HepG2 (cell line): ENCODE measurements around the gene RHOD. TPM values are rescaled to one million over a fixed set of nuclear protein-coding genes. Genes with fewer than 3 reads are reported as not detected.
A peak's percentile ranks its signal among the peaks of the same experiment; 100 is the strongest.

Experiments
- ATAC-seq: fragments of 200-7000 bp; cut with Tn5 transposase; 3 replicates; pipeline ENCODE4 v1.9.1; 2020; ENCODE audit warnings: mild to moderate bottlenecking, moderate library complexity
- BruUV-seq: library from RNA; stranded (reverse); fragments of 400-500 nt; replicated peaks from 2 replicates; lab custom pipeline; 2021; lab: Mats Ljungman, UMichigan
- CTCF ChIA-PET: fragments of 300-600 bp; formaldehyde crosslinking; extraction: SDS; loops from one replicate; lab custom pipeline; 2021; ENCODE audit warnings: low total read pairs, inconsistent platforms, low intra/inter-chr PET ratio; lab: Yijun Ruan, JAX
- POLR2A ChIA-PET: fragments of 350-600 bp; sonication (Branson Sonifier 250); formaldehyde crosslinking; loops from one replicate; lab custom pipeline; 2020; ENCODE audit warnings: antibody characterized with exemption, inconsistent platforms; lab: Yijun Ruan, JAX
- DNase-seq: peaks from one replicate; pipeline ENCODE4 v3.0.0-alpha.2; 2015; ENCODE audit warnings: low spot score
- FAIRE-seq: peaks from 3 replicates; lab custom pipeline; 2011; peaks lifted over from hg19 to GRCh38; lab: Jason Lieb, UNC
- H2AFZ ChIP-seq: one replicate; pipeline ENCODE4 v1.6.1; 2011; ENCODE audit warnings: low read length, inconsistent platforms
- H3K27ac ChIP-seq: fragments of 300-600 bp; 3 replicates; pipeline ENCODE4 v1.8.0; 2011; ENCODE audit warnings: mixed run types, mild to moderate bottlenecking, mixed read lengths, low read length, inconsistent platforms; ENCODE audit not compliant: insufficient read depth; ENCODE audit errors: extremely low read length
- H3K27me3 ChIP-seq, 2 experiments: fragments of 200-600 bp in 1 of 2; 2 replicates in 1 of 2; 3 replicates in 1 of 2; pipeline versions ENCODE4 v1.6.0 to v1.8.0; 2011; ENCODE audit warnings: low read length in 2 of 2, mild to moderate bottlenecking in 2 of 2, moderate library complexity in 2 of 2, inconsistent platforms in 1 of 2; ENCODE audit not compliant: insufficient read depth in 2 of 2, control insufficient read depth in 1 of 2
- H3K36me3 ChIP-seq, 2 experiments: fragments of 200-600 bp in 1 of 2; replicated peaks in 1 of 2; 2 replicates in 1 of 2; 3 replicates in 1 of 2; pipeline versions ENCODE4 v1.5.1 to v1.8.0; 2011; ENCODE audit warnings: low read length in 2 of 2, inconsistent platforms in 1 of 2; ENCODE audit not compliant: insufficient read depth in 2 of 2, control insufficient read depth in 1 of 2
- H3K4me1 ChIP-seq: 2 replicates; pipeline ENCODE4 v1.5.1; 2012; ENCODE audit warnings: low read length, inconsistent platforms; ENCODE audit not compliant: insufficient read depth
- H3K4me2 ChIP-seq: 2 replicates; pipeline ENCODE4 v1.6.0; 2011; ENCODE audit warnings: low read depth, low read length, inconsistent platforms
- H3K4me3 ChIP-seq, 3 experiments: fragments of 200-600 bp in 1 of 3; sonication (generic), shearing (Covaris generic) in 1 of 3; replicated peaks in 1 of 3; 2 replicates each; pipeline ENCODE4 v1.5.1; 2011 to 2016; ENCODE audit warnings: low read length in 3 of 3, inconsistent platforms in 2 of 3, low read depth in 2 of 3, mild to moderate bottlenecking in 2 of 3, control low read depth in 1 of 3, mixed read lengths in 1 of 3; ENCODE audit not compliant: insufficient read depth in 1 of 3
- H3K79me2 ChIP-seq: one replicate; pipeline ENCODE4 v1.6.1; 2011; ENCODE audit warnings: low read length, inconsistent platforms; ENCODE audit not compliant: insufficient read depth
- H3K9ac ChIP-seq: 2 replicates; pipeline ENCODE4 v1.6.0; 2011; ENCODE audit warnings: mild to moderate bottlenecking, low read depth, low read length, inconsistent platforms; ENCODE audit not compliant: insufficient read depth
- H3K9me3 ChIP-seq: 2 replicates; pipeline ENCODE4 v1.5.1; 2012; ENCODE audit warnings: mild to moderate bottlenecking, low read length
- H4K20me1 ChIP-seq: 2 replicates; pipeline ENCODE4 v1.6.0; 2011; ENCODE audit warnings: inconsistent platforms, mild to moderate bottlenecking, low read length, moderate library complexity; ENCODE audit not compliant: insufficient read depth
- BRCA1 ChIP-seq: sonication (generic); formaldehyde crosslinking; IDR thresholded peaks from 2 replicates; pipeline ENCODE4 v1.4.0; 2020; ENCODE audit warnings: missing genetic modification reagents
- HMGA1 ChIP-seq: sonication (generic); formaldehyde crosslinking; conservative IDR thresholded peaks from 2 replicates; pipeline ENCODE4 v1.4.0; 2020; ENCODE audit warnings: missing genetic modification reagents
- HNRNPL ChIP-seq: fragments of 200-400 bp; formaldehyde crosslinking; IDR thresholded peaks from 2 replicates; pipeline ENCODE4 v1.6.1; 2017; ENCODE audit warnings: mild to moderate bottlenecking, low read depth, low read length
- JUND ChIP-seq: sonication (generic); formaldehyde crosslinking; IDR thresholded peaks from 2 replicates; pipeline ENCODE4 v1.8.0; 2022; ENCODE audit warnings: mild to moderate bottlenecking, missing genetic modification reagents
- KDM3A ChIP-seq: IDR thresholded peaks from 2 replicates; pipeline ENCODE4 v1.6.1; 2018; ENCODE audit warnings: low read depth, missing compliant biosample characterization
- TP53 ChIP-seq: sonication (generic); formaldehyde crosslinking; conservative IDR thresholded peaks from 2 replicates; pipeline ENCODE4 v1.4.0; 2020; ENCODE audit warnings: missing genetic modification reagents
- ZBTB44 ChIP-seq: sonication (generic); formaldehyde crosslinking; IDR thresholded peaks from 2 replicates; pipeline ENCODE4 v1.4.0; 2020; ENCODE audit warnings: missing genetic modification reagents
- ZNF660 ChIP-seq: sonication (generic); formaldehyde crosslinking; IDR thresholded peaks from 2 replicates; pipeline ENCODE4 v1.5.1; 2020; ENCODE audit warnings: mild to moderate bottlenecking, low read depth, missing genetic modification reagents, borderline replicate concordance
- WGBS: methylation state at CpG from one replicate; pipeline ENCODE4 v1.1.6; 2017; ENCODE audit warnings: low lambda C conversion rate; 5-methylcytosine and 5-hydroxymethylcytosine counted together
- in situ Hi-C: cut with HindIII; loops from 2 replicates; pipeline ENCODE4 v1.10.0; 2017; ENCODE audit warnings: low pct_unique_long_range_greater_than_20kb; ENCODE audit not compliant: extremely low pct_ligation_motif_present
- intact Hi-C: fragments of 100-400 bp; cut with micrococcal nuclease; formaldehyde crosslinking; loops from one replicate; pipeline ENCODE4 v1.10.0; 2022; ENCODE audit not compliant: unreplicated experiment
- polyA plus RNA-seq, 8 experiments: library from polyadenylated mRNA; depleted of rRNA in 3 of 8; stranded (reverse) in 7 of 8; unstranded in 1 of 8; fragments of >200 nt; fragmentation: Illumina TruSeq in 4 of 8; extraction: Trizol in 4 of 8; gene quantifications; 2 replicates each; pipeline versions ENCODE4 v1.2.1 to v1.2.3, GENCODE V29; 2011 to 2016; ENCODE audit warnings: low read depth in 4 of 8, missing spikeins in 1 of 8, mixed read lengths in 1 of 8; ENCODE audit not compliant: insufficient read depth in 1 of 8
- total RNA-seq, 5 experiments: library from RNA; depleted of rRNA; stranded (reverse); fragments of >200 nt; fragmentation: Illumina TruSeq; extraction: Trizol; gene quantifications; 2 replicates each; pipeline ENCODE4 v1.2.3, GENCODE V29; 2016; ENCODE audit warnings: low read depth in 1 of 5

RHOD gene
- total and polyA plus RNA-seq, 2 of the 13 experiments (the other 11 are each of a cell fraction or from before 2014, with no cell fraction given), result 0.27 to 0.98 TPM

- WGBS, result 80% methylated on average over 8 of the region's 8 CpGs
- ATAC-seq (no peak), FAIRE-seq (no peak), DNase-seq (no peak)
- ChIA-PET POLR2A (no interaction called here), CTCF (no interaction called here)
- Histone ChIP-seq H3K9ac (no peak overlapping the region), H3K27ac (no peak overlapping the region), H2AFZ (no peak overlapping the region), H3K4me2 (no peak overlapping the region), H3K27me3 (peaks cover 1 to 15% of the 10 kb centered on the region in 2 experiments; a peak in 1 of 5 replicates), H3K4me1 (peaks cover 51% of the 10 kb centered on the region), H3K4me3 (no peak overlapping the region), H3K9me3 (no peaks in the 10 kb centered on the region), H3K79me2 (no peaks in the 10 kb centered on the region), H3K36me3 (no peaks in the 10 kb centered on the region), H4K20me1 (no peaks in the 10 kb centered on the region)
- intact Hi-C loops (no loop called here), in situ Hi-C loops (no loop called here)
- TF ChIP-seq HMGA1 (CRISPR knock-in tag) (no peak), ZNF660 (CRISPR knock-in tag) (no peak), KDM3A (CRISPR knock-in tag) (no peak), BRCA1 (CRISPR knock-in tag) (no peak), ZBTB44 (CRISPR knock-in tag) (no peak), JUND (CRISPR knock-in tag) (no peak)
- no TSS peak for BruUV-seq
Observed at GRCh38 chr11:67058506-67058905, 1.9 kb downstream of the RHOD start.

- CTCF ChIA-PET, result no interaction called here
- no peak overlapping the region for H2AFZ ChIP-seq
- H3K36me3 ChIP-seq, result no peaks in the 10 kb centered on the region
- H4K20me1 ChIP-seq, result no peaks in the 10 kb centered on the region
- H3K27me3 ChIP-seq, result peaks cover 1 to 15% of the 10 kb centered on the region in 2 experiments; a peak in 1 of 5 replicates
- no peaks in the 10 kb centered on the region for H3K79me2 ChIP-seq
- DNase-seq, result no peak
- no peaks in the 10 kb centered on the region for H3K9me3 ChIP-seq
- FAIRE-seq, result no peak
- POLR2A ChIA-PET, result no interaction called here
- TF ChIP-seq TP53, result no peak
- TF ChIP-seq HNRNPL, result 0 out of 2 replicates have a peak, but pooled peaks have one; percentile 33
- no peak overlapping the region for H3K4me2 ChIP-seq
- no peak overlapping the region for H3K4me3 ChIP-seq
- no TSS peak for BruUV-seq
- in situ Hi-C loops (no loop called here), intact Hi-C loops (no loop called here)
- 100% methylated on average over 1 of the region's 3 CpGs for WGBS
- no peak for ATAC-seq
- H3K4me1 ChIP-seq, result peaks cover 40% of the 10 kb centered on the region
- H3K27ac ChIP-seq, result no peak overlapping the region
- no peak overlapping the region for H3K9ac ChIP-seq
Observed at GRCh38 chr11:67059671-67060070, 3.0 kb downstream of the RHOD start.
